HL-60 (cell line): ENCODE measurements around the gene INO80C.

ENCODE experiments used
- DNase-seq, 2 experiments: peaks; one replicate each; pipeline ENCODE4 v3.0.0-alpha.2; 2010 to 2020; ENCODE audit warnings: low read depth in 1 of 2, low spot score in 1 of 2
- H3K27ac ChIP-seq: fragments of 250-450 bp; sonication (Bioruptor Pico); replicated peaks from 2 replicates; pipeline ENCODE4 v1.5.1; 2020; ENCODE audit warnings: mild to moderate bottlenecking, moderate library complexity
- H3K27me3 ChIP-seq: fragments of 250-450 bp; sonication (Bioruptor Pico); 2 replicates; pipeline ENCODE4 v1.5.1; 2021; ENCODE audit warnings: mild to moderate bottlenecking, moderate library complexity; ENCODE audit not compliant: insufficient read depth, poor library complexity, severe bottlenecking
- H3K4me3 ChIP-seq: replicated peaks from 2 replicates; pipeline ENCODE4 v1.5.1; 2011; ENCODE audit warnings: mild to moderate bottlenecking, control low read depth, low read length; ENCODE audit not compliant: insufficient read depth
- CTCF ChIP-seq: IDR thresholded peaks from one replicate; pipeline ENCODE4 v1.5.1; 2011; ENCODE audit warnings: low read length, control low read depth, inconsistent platforms; ENCODE audit not compliant: insufficient read depth
- GABPA ChIP-seq: IDR thresholded peaks from 2 replicates; pipeline ENCODE4 v1.6.1; 2012; ENCODE audit warnings: low read depth
- POLR2AphosphoS5 ChIP-seq: IDR thresholded peaks from 2 replicates; pipeline ENCODE4 v1.6.1; 2012; ENCODE audit warnings: low read depth
- REST ChIP-seq: IDR thresholded peaks from 2 replicates; pipeline ENCODE4 v1.6.1; 2012; ENCODE audit warnings: low read depth; ENCODE audit not compliant: insufficient replicate concordance
- SPI1 ChIP-seq: IDR thresholded peaks from 2 replicates; pipeline ENCODE4 v1.6.1; 2012; ENCODE audit warnings: low read depth, mild to moderate bottlenecking, borderline replicate concordance

The INO80C gene

GRCh38 chr18:35431374-35431741 is 66.4 kb downstream of the INO80C start:
- no peak for TF ChIP-seq POLR2AphosphoS5
- TF ChIP-seq SPI1: no peak
- TF ChIP-seq REST: no peak
- no peak for TF ChIP-seq GABPA
- TF ChIP-seq CTCF: no peak
- no peak overlapping the region for H3K4me3 ChIP-seq
- no peak for DNase-seq
- H3K27ac ChIP-seq: no peak overlapping the region
- no peaks in the 10 kb centered on the region for H3K27me3 ChIP-seq

DNA sequence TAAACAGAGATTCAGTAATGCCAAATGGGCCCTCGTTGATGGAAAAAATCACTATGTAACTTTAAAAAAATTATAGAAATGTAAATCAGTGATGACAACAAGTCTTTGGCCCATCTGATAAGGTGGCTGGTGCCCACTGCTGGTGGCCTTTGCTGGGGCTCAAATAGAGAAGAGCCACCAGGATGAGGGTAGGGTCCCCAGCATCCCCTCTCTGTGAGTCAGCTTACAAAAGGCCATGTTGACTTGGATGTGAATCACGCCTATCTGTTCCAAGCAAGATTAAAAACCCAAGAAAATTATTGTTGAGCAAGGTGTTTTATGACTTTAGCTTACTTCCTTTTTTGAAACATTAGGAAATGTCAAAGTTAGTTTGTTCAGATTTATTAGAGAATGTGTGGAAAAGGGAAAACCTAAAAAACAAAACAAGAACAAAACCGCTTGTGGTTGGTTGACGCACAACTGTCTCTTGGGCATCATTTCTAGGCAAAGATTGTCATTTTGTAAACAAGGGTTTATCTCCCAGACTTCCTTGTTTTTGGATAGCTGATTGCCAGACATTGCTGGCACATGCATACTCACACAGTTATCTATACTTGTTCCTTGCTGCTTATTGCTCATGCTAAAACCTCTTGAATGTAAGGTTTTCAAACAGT is 66.9 kb downstream of the INO80C start:
- Histone ChIP-seq H3K27me3 (no peaks in the 10 kb centered on the region), H3K27ac (no peak overlapping the region), H3K4me3 (no peak overlapping the region)
- TF ChIP-seq POLR2AphosphoS5 (no peak), REST (no peak), SPI1 (no peak; the same call in 1 of the 2 replicates), GABPA (no peak), CTCF (no peak)
- no peak for DNase-seq

GRCh38 chr18:35426786-35427185 is 71.0 kb downstream of the INO80C start:
- no peak for TF ChIP-seq CTCF
- no peak for TF ChIP-seq GABPA
- TF ChIP-seq REST: no peak
- no peak for TF ChIP-seq POLR2AphosphoS5
- no peak for TF ChIP-seq SPI1
- Histone ChIP-seq H3K27ac (no peak overlapping the region), H3K27me3 (no peaks in the 10 kb centered on the region), H3K4me3 (no peak overlapping the region)
- no peak for DNase-seq
